AG08395 (cell line): ENCODE measurements around the gene ATP12A.

ENCODE experiments used
- DNase-seq: peaks from one replicate; pipeline ENCODE4 v3.0.0; 2012; ENCODE audit warnings: mixed read lengths, low spot score

Gene ATP12A

DNA sequence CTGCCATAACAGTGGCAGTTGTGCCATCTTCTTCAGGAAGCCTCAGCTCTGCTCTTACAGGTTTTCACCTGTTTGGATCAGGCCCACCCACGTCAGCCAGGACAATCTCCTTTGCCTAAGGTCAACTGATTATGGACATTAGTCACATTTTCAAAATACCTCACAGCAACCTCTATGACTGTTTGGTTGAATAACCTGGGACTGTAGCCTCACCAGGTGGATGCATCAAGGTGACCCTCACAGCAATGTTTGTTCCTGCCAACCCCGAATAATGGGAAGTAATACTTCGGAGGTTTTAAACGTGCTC, 17.2 kb upstream of the ATP12A start:
- DNase-seq = no peak

DNA sequence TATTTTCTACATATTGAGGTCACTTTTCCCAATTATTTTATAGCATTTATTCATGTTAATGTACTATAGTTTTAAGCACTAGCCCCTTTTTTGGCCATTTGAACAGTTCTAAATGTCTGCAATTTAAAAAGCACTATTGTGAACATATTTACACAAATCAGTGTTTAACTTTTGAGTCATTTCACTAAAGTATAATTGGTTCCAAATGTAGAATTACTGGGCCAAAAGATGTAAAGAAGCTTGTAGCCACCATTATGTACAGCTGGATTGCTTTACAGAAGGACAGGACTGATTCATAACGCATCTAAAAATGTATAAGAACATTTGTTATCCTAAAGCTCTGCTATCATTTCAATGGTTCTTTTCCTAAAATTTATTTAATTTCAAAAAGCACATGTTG, 16.6 kb upstream of the ATP12A start:
- no peak for DNase-seq

DNA sequence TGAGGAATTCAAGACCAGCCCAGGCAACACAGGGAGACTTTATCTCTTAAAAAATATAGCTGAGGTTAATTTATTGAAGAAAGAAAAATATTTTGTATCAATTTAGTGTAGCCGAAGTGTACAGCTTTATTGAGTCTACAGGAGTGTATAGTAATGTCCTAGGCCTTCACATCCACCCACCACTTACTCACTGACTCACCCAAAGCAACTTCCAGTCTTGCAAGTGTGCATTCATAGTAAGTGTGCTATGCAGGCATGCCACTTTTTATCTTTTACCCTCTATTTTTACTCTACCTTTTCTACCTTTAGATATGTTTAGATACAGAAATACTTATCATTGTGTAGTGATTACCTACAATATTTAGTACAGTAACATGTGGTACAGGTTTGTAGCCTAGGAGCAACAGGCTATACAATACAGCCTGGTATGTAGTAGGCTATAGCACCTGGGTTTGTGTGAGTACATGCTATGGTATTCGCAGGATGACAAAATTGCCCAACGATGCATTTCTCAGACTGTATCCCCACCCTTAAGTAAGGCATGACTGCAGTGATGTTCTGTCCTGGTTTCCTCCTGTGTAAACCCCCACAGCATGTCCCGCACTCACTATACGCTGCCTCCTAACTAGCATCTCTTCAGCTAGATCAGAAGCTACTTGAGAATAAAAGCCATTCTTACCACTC, 15.3 kb upstream of the ATP12A start:
- DNase-seq = peak; percentile 12

DNA sequence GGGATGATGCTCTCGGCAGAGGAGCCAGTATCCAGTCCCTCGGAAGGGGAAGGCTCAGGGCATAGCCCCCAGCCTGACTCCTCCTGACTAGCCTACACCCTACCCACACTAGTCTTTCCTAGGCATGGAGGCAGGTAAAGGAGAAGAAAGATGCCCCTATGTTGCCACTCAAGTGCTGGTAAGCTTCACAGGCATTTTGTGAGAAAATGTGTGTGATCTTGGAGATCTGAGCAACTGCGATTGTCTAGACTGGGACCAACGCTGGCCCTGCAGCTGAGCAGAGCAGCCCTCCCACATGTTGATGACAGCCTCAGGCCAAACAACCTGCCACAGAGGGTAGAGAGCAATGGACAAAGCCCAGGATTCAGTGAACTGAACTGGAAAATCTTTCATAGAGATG, 11.7 kb upstream of the ATP12A start:
- DNase-seq = no peak

DNA sequence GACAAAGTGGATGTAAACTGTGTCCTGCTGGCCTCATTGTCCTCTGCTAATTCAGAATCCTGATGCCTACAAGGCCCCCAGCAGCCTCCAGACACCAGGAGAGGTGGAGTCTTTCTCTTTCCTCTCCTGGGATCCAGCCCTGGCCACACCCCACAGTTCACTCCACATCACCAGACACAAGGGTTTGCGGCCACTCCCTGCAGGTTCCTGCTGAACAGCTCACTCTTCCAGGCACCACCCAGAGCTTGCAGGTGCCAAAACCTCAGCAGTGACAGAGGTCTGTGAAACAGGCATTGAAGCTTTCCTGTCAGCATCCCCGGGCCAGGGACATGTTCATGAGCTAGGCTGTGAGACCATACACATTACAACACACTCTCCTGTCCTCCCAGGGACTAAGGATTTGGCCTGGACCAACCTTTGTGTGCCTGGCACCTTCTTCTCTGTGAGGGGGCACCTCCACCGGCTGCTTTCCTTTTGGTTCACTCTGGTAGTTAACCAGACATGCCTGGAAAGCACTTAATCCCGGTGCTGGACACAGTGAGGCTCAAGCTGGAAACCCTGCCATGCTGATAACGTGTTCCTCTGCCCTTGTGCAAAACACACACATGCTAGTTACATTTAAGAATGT, 11.1 kb upstream of the ATP12A start:
- DNase-seq = no peak

DNA sequence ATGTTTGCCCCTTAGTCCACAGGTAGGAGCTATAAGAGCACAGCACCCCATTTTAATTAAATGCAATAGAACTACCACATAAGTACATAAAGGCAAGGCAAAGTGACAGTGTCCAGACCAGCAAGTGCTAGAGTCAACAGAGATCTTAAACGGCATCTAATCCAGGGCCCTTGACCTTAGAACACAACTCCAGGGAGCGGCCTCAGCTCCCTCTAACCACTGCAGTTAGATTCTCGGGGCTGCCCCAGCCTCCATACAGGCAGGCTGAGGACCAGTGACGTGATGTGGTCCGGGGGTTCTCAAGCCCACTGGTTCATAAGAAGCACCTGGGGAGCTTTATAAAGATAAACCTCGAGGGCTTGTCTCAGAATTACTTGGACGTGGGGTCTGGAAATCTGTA, 10.0 kb upstream of the ATP12A start:
- DNase-seq = no peak

DNA sequence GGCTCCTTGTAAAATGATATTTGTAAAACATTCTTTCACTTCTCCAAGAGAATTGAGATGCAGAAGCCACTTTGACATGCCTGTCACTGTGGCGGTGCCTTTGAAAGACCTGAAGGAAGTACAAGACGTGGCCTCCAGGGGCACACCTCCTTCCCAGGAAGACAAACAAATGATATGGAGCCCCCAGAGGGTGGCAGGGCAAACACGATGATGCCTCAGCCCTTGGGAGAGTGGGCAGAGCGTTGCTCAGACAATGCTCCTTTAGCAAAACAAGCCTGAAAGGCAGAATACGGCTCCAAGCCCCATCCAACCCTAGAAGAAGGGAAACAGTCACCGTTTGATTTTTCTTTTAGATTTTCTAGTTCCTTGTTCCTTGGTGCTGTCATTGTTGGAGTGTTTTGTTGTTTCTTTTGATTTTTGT, 9.2 kb upstream of the ATP12A start:
- peak; percentile 52 for DNase-seq

DNA sequence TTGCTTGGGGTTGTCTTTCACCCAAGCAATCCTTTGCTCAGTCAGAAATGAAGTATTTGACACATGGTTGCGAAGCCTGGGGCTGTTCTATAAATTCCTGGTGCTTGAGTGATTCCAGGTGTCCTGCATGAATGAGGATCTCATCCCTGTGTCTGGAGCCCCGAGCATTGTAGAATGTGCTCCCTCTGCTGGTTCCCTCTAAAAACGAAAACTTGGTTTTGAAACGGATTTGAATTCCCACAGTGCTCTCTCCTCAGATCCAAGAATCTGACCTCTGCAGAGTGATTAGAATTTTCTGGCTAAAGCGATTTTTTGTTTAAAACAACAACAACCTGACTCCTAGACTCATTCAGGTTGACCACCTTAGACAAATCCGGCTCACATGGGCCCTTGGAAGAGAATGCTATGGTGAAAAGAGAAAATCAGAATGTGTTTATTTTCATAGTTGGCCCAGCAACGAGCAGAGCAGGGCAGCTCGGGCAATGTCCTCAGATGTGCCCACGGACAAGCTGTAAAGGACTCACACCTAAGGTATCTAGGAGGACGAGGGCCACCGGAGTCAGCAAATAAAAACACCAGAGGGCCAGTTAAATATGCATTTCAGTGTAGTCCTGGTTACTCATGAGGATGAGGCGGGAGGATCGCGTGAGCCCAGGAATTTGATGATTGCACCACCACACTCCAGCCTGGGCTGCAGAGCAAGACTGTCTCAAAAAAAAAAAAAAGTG, 8.7 kb upstream of the ATP12A start:
- DNase-seq = peak; percentile 91

DNA sequence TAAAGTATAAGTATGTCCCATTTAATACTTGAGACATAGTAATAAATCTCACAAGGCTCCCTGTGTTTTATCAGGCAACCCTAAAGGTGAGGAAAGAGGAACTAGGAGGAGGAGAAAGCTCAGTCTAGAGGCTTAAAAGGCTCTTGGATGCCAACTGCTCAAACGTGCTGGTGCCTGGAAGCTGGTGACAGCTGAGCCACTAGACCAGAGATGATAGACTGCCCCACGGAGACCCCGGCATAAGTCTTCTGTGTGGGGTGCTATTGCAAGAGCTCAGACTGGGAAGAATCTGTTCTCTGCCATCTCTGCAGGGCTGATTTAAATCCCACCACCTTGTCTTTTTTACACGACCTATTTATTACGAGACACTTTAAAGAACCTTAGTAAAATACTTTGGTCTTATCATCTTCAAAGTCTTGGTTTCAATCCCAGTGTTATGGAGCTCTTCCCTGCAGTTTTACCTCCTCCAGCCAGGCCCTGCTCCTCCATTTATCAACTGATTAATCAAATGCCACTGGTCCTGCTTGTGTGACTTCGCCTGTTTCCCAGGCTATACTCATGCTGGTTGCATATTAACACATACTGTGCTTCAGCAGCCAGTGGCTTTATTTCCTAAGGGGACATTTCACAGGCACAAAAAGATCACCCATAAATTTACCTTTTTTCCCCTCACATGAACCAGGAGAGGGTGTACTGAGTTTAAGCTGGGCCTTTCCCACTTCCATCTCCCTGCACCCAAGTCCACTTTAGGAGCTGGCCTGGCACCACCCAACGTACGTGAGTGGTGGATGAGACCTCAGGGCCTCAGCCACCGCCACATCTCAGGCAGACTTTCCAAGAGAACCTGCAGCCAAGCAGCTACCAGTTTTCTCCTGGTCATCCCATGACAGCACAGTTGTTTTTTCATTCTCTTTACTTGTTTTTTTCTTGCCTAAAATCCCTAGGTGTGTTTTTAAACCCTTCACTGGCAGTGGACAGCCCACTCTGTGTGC, 7.8 kb upstream of the ATP12A start:
- peak; percentile 27 for DNase-seq

DNA sequence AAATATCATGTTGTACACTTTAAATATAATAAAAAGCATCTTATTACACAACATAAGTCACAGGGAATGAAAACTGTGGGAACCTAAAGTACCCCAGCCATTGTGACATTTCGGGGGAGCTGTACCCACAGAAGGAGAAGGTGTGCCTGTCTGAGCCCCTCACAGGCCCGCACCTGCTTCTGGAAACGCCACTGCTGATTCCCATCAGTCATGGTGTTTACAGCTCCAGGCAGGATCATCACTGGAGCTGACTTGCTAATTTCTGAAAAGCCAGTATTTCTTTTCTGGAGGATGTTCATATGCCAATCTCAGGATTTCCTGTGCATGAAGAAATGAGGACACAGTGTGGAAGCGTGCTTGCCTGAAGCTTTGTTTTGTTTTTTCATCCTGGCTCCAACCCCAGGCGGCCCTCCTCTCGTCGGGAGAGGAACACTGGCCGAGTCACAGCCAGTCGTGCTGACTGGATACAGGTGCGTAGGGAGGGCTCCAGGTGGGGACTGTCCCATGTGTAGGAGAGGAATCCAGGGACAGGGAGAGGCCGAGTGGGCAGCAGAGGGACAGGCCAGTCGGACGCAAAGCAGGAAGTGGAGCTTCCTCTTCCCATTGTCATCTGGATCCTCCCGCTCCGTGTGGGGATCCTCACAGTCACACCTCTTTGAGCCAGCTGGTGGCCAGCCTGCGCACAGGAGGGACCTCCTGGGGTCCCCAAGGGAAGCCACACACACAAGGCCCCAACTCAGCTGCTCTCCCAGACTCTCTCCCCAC, 4.2 kb upstream of the ATP12A start:
- no peak for DNase-seq

DNA sequence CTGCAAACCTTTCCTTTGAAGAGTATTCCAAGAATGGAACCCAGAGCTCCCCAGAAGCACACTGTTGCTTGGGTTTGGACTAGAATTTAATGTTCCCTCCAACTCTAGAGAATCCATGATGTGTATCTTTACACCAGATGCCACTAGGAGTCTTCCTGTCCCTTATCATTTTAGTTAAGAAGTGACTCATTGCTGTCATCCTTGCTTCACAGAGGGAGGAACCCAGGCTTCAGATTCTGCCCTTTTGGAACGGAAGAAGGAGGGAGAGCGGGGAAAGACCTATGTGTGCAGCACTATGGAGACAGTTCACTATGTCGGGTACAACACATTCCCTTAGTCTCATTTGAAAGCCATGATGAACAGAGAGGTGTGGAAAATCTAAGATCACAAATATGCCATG, 2.1 kb upstream of the ATP12A start:
- DNase-seq = no peak

DNA sequence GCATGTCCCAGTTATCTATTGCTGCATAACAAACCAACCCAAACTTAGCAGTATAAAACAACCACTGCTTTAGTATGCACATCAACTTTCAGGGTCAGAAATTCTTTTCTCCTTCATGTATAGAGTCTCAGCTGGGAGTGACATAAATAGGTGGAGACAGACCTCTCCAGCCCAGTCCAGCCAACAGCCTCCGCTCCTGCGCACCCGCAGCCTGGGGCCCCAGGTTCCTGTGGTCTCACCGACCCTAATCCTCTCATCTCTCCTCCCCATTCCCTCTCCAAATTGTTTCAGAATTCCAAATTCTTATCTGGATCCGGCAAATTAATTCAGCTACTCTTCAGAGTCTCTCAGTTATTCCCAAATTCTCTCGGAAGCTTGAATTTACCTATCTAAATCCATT, 522 bp upstream of the ATP12A start:
- DNase-seq = no peak

DNA sequence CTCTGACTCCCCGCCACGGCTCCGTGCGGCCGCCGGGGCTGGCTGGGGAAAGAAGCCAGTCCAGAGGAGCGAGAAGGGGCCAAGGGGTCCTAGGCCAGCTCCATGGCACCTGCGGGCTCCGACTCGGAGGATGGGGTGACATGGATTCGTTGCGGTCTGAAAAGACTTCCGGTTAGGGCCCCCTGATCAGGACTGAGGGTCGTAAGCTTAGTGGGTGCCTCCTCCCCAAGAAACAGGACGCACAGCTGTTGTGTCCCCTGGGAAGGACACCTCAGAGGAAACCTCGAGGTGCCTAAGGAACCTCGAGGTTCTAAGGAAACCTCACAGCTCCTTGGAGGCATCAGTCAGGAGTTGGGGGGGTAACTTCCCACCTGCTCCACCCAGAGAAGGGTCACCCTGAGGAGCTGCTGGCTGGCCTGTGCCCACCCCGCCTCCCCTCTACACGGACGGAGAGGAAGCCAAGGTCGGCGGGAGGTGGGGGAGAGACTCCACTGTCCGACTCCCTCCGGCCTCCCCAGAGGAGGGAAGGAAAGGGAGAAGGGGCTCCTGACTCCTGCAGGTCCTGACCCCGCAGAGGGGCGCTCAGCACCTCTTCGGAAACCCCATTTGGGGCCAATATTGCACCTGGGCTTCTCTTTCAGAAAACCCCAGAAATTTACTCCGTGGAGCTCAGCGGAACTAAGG, 855 bp downstream of the ATP12A start:
- no peak for DNase-seq

DNA sequence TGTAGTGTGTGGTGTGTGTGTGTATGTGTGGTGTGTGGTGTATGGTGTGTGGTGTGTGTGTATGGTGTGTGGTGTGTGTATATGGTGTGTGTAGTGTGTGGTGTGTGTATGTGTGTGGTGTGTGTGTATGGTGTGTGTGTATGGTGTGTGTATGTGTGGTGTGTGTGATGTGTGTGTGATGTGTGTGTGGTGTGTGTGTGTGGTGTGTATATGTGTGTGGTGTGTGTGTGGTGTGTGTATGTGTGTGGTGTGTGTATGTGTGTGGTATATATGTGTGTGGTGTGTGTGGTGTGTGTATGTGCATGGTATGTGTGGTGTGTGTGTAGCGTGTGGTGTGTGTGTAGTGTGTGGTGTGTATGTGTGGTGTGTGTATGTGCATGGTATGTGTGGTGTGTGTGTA, 1.7 kb downstream of the ATP12A start:
- no peak for DNase-seq

DNA sequence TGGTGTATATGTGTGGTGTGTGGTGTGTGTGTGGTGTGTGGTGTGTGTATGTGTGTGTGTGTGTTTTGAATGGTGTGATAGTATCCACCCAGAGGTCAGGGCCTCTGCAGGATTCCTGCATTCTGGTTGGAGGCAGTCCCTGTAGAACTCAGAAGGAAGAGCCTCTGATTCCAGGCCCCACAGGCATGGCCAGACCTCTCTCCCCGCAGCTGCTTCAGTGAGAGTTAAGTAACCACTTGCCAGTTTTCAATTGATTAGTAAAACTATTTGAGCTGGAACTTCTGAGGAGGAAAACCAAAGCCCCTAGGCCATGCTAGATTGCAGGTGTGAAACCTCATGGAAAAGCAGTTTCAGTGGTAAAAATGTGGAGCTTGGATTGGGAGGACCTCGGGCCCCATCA, 2.1 kb downstream of the ATP12A start:
- DNase-seq = no peak

DNA sequence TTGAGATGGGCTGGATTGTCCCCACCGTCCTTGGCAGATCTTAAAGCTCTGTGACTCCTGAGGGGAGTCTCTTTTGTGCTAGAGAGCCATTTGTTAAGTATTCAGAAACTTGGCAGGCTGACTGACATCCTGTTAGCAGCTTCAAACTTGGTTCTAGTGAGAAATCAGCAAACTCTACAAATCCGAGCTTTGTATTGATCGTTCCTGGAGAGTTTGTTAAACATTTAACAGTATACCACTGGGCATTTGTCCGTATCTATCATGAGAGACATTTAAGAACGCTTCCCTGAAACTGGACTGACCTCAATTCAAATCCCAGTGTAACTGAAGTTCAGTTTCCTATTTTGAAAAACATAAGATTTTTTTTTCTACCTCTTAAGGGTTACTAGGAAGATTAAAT, 3.1 kb downstream of the ATP12A start:
- DNase-seq = no peak

DNA sequence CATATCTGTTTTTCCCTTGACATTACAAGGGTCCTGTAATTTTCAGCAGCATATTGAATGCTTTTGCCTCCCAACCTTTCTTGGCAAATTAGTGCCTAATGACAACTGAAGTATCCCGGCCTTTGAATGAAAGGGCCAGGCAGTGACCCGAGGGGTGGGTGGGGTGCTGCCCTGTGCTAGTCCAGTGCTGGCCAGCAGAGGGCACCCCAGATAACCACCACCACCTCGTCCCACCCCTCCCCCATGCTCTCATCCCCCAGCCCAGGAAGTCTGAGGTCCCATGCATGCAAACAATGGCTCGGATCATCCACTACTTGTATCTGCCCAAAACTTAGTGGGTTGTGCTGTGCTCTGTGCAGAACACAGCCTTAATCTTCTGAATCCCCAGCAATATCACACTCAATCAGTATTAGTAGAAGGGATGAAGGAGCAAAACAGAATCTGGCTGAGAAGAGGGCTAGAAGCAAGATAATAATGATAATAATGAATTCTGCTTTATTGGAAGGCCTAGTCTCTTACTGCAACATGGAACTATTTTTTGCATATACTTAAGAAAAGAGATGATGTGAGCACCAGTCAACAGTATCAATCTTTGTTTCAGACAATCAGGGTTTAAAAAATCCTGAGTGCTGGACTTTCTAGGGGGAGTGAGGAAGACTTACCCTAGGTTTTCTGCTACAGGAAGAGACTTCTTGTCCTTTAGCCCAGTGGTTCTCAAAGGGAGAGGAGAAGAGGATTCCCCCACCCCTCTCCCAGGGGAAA, 3.8 kb downstream of the ATP12A start:
- DNase-seq = peak; percentile 76

DNA sequence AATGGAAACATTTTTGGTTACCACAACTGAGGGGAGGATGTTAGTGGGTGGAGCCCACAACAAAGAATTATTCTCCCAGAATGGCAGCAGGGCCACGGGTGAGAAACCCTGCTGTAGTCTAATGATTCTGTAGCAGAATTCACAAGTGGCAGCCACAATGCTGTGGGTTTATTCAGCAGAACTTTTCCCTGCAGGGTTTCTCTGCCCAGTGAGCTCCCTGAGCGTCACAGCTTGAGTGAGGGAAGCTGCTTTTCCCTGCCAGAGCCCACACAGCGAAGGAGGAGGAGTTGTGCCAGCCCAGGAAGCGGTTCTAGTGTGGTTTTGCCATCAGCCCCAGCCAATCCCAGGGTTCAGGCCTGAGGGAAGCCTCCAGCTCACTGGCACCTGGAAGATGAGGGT, 4.4 kb downstream of the ATP12A start:
- peak; percentile 50 for DNase-seq

DNA sequence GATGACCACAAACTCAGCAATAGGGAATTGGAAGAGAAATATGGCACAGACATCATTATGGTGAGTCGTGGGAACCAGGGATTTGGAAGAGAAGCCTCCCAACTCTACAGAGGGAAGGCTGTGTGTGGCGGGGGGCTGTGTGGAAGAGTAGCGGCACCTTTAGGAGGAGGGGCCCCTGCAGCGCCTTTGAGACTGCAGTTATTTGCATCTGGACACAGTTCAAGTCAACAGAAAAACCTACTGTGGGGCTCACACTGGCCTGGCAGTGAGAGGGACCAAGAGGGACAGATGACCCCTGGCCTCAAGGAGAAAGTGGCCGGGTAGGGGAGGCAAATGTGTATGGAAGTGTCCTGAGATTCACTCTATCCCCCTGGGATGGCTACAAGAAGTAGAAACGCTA, 5.1 kb downstream of the ATP12A start:
- DNase-seq = no peak

DNA sequence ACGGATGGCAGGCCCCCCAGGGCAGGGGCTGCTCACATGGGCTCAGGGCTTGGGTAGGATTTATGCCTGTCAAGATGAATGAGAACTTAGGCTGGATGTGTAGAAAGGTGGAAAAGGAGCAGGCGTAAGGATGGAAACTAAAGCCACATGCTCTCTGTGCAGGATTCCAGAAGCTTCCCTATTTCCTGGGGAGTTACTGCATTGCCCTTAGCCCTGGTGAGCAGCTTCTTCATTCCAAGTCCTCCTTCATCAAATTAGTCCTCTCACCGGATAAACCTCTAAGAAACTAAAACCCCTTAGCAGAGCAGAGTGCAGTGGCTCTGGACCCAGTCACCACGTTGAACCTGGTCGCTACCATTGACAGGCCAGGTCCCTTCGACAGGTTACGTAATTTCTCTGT, 7.4 kb downstream of the ATP12A start:
- no peak for DNase-seq
